Mucosa of stomach (tissue), 1 donor: Measurements from ENCODE around the gene RPL13.

Experiments
- H3K27me3 ChIP-seq: one replicate; pipeline ENCODE4 v1.7.0; 2013; ENCODE audit warnings: mild to moderate bottlenecking, low read length; ENCODE audit not compliant: control insufficient read depth, insufficient read depth
- H3K36me3 ChIP-seq: one replicate; pipeline ENCODE4 v1.7.0; 2013; ENCODE audit warnings: low read length; ENCODE audit not compliant: control insufficient read depth, insufficient read depth
- H3K4me1 ChIP-seq: one replicate; pipeline ENCODE4 v1.7.0; 2013; ENCODE audit warnings: mild to moderate bottlenecking, low read length; ENCODE audit not compliant: control insufficient read depth, insufficient read depth
- H3K4me3 ChIP-seq: one replicate; pipeline ENCODE4 v1.7.0; 2013; ENCODE audit warnings: low read length
- H3K9ac ChIP-seq: one replicate; pipeline ENCODE4 v1.7.0; 2013; ENCODE audit warnings: mild to moderate bottlenecking, low read length, moderate library complexity
- H3K9me3 ChIP-seq: one replicate; pipeline ENCODE4 v1.7.0; 2013; ENCODE audit warnings: mild to moderate bottlenecking, low read length, moderate library complexity; ENCODE audit not compliant: control insufficient read depth
- donor health status: Pancreatic carcinoma.

Gene RPL13

GRCh38 chr16:89575247-89576152 is 15.0 kb downstream of the RPL13 start, which contains the start of gene CPNE7:
Gene CPNE7 (plus strand): TSS chr16:89575758. CDS start chr16:89575898, 140 bp downstream.
- H3K9ac ChIP-seq, result peak within 1 kb of the TSS; percentile 29

GRCh38 chr16:89576153-89577054 is 15.9 kb downstream of the RPL13 start:
- Histone ChIP-seq H3K4me1 (peaks cover 25% of the 10 kb centered on the region), H3K9me3 (no peaks in the 10 kb centered on the region), H3K4me3 (no peak overlapping the region), H3K9ac (no peak overlapping the region), H3K36me3 (no peaks in the 10 kb centered on the region), H3K27me3 (peaks cover 34% of the 10 kb centered on the region)

More at GRCh38 chr16:89575247-89576152, 15.0 kb downstream of the RPL13 start, which contains the start of gene CPNE7:
- Histone ChIP-seq H3K4me1 (peaks cover 25% of the 10 kb centered on the region), H3K9me3 (no peaks in the 10 kb centered on the region), H3K36me3 (no peaks in the 10 kb centered on the region), H3K27me3 (peaks cover 37% of the 10 kb centered on the region), H3K4me3 (no peak within 1 kb of the TSS)

GRCh38 chr16:89577055-89577759 is 16.7 kb downstream of the RPL13 start:
- Histone ChIP-seq H3K36me3 (no peaks in the 10 kb centered on the region), H3K4me1 (peaks cover 29% of the 10 kb centered on the region), H3K27me3 (peaks cover 26% of the 10 kb centered on the region), H3K4me3 (no peak overlapping the region), H3K9ac (no peak overlapping the region), H3K9me3 (no peaks in the 10 kb centered on the region)

- H3K9ac ChIP-seq, result no peak overlapping the region
- H3K4me3 ChIP-seq, result no peak overlapping the region
- no peaks in the 10 kb centered on the region for H3K9me3 ChIP-seq
- H3K27me3 ChIP-seq, result peaks cover 18% of the 10 kb centered on the region
- peaks cover 34% of the 10 kb centered on the region for H3K4me1 ChIP-seq
- H3K36me3 ChIP-seq, result no peaks in the 10 kb centered on the region
These were observed 18.9 kb downstream of the RPL13 start for GRCh38 chr16:89579351-89579750.

GRCh38 chr16:89581045-89581695 is 20.7 kb downstream of the RPL13 start:
- peaks cover 3% of the 10 kb centered on the region for H3K27me3 ChIP-seq
- H3K4me1 ChIP-seq, result peaks cover 24% of the 10 kb centered on the region
- no peak overlapping the region for H3K9ac ChIP-seq
- H3K4me3 ChIP-seq, result no peak overlapping the region
- H3K9me3 ChIP-seq, result no peaks in the 10 kb centered on the region
- no peaks in the 10 kb centered on the region for H3K36me3 ChIP-seq

GRCh38 chr16:89581861-89582563 is 21.5 kb downstream of the RPL13 start:
- H3K9ac ChIP-seq, result peak overlapping the region; percentile 74
- peaks cover 30% of the 10 kb centered on the region for H3K4me1 ChIP-seq
- H3K9me3 ChIP-seq, result no peaks in the 10 kb centered on the region
- H3K36me3 ChIP-seq, result no peaks in the 10 kb centered on the region
- peak overlapping the region; percentile 37 for H3K4me3 ChIP-seq
- no peaks in the 10 kb centered on the region for H3K27me3 ChIP-seq

- H3K9ac ChIP-seq, result peak overlapping the region; percentile 74
These were observed 22.2 kb downstream of the RPL13 start for GRCh38 chr16:89582614-89583196.

GRCh38 chr16:89583197-89583894 is 22.9 kb downstream of the RPL13 start:
- Histone ChIP-seq H3K4me1 (peaks cover 30% of the 10 kb centered on the region), H3K27me3 (no peaks in the 10 kb centered on the region), H3K9ac (peak overlapping the region; percentile 74), H3K9me3 (no peaks in the 10 kb centered on the region), H3K4me3 (no peak overlapping the region), H3K36me3 (no peaks in the 10 kb centered on the region)

More at GRCh38 chr16:89582614-89583196, 22.2 kb downstream of the RPL13 start:
- Histone ChIP-seq H3K27me3 (no peaks in the 10 kb centered on the region), H3K9me3 (no peaks in the 10 kb centered on the region), H3K4me1 (peaks cover 30% of the 10 kb centered on the region), H3K36me3 (no peaks in the 10 kb centered on the region), H3K4me3 (peak overlapping the region; percentile 37)

GRCh38 chr16:89583895-89584644 is 23.6 kb downstream of the RPL13 start:
- H3K9me3 ChIP-seq, result no peaks in the 10 kb centered on the region
- H3K4me1 ChIP-seq, result peaks cover 30% of the 10 kb centered on the region
- H3K4me3 ChIP-seq, result no peak overlapping the region
- no peaks in the 10 kb centered on the region for H3K27me3 ChIP-seq
- H3K36me3 ChIP-seq, result no peaks in the 10 kb centered on the region
- no peak overlapping the region for H3K9ac ChIP-seq
